PC-3 (cell line): ENCODE data around the gene CYP17A1.

Experiments
- CTCF ChIP-seq: fragments of 300-600 bp; sonication (generic); conservative IDR thresholded peaks from 2 replicates; pipeline ENCODE4 v1.5.1; 2017; ENCODE audit warnings: antibody characterized with exemption, low read depth, mild to moderate bottlenecking, low read length
- EZH2 ChIP-seq: fragments of 300-600 bp; sonication (generic); IDR thresholded peaks from one replicate; pipeline ENCODE4 v1.6.1; 2017; ENCODE audit warnings: antibody characterized with exemption, mild to moderate bottlenecking, low read length; ENCODE audit not compliant: unreplicated experiment

DNA sequence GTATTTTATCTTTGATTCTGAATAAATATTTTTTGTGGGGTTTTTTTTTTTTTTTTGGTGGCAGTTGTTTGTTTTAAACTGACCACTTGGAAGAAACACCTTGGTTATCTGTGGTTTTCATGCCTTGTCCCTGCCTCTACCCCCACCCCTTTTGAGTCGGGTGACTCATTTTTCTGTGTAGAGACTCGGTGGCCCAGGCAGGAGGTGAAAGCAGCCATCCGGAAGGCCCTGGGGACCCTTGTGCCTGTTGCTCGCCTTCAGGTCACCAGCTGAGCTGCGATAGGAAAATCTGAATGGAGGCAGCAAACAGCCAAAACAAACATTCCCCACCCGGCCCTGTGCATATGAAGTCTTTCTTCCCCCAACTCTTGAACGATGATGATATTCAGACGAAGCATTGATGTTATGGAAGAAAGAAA lies 22.8 kb downstream of the CYP17A1 start:
- TF ChIP-seq CTCF (no peak), EZH2 (no peak)
